GM12873 (cell line): ENCODE measurements around the gene PARS2.

Experiments used
- TF ChIP-seq, protein P1 (sequence below): IDR thresholded peaks from 2 replicates; pipeline ENCODE4 v1.5.1; 2012; ENCODE audit warnings: low read depth, mild to moderate bottlenecking, moderate library complexity, low read length, control low read depth; ENCODE audit not compliant: insufficient read depth; ENCODE audit errors: missing control alignments

Gene PARS2

GRCh38 chr1:54810153-54810942 is 46.0 kb upstream of the PARS2 start:
- TF ChIP-seq, protein P1, sequence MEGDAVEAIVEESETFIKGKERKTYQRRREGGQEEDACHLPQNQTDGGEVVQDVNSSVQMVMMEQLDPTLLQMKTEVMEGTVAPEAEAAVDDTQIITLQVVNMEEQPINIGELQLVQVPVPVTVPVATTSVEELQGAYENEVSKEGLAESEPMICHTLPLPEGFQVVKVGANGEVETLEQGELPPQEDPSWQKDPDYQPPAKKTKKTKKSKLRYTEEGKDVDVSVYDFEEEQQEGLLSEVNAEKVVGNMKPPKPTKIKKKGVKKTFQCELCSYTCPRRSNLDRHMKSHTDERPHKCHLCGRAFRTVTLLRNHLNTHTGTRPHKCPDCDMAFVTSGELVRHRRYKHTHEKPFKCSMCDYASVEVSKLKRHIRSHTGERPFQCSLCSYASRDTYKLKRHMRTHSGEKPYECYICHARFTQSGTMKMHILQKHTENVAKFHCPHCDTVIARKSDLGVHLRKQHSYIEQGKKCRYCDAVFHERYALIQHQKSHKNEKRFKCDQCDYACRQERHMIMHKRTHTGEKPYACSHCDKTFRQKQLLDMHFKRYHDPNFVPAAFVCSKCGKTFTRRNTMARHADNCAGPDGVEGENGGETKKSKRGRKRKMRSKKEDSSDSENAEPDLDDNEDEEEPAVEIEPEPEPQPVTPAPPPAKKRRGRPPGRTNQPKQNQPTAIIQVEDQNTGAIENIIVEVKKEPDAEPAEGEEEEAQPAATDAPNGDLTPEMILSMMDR, result peak; percentile 97

GRCh38 chr1:54809496-54810074 is 45.3 kb upstream of the PARS2 start:
- TF ChIP-seq, protein P1, result no peak

- TF ChIP-seq, protein P1, result peak; percentile 43
These were observed 44.3 kb upstream of the PARS2 start for GRCh38 chr1:54808443-54809207.

DNA sequence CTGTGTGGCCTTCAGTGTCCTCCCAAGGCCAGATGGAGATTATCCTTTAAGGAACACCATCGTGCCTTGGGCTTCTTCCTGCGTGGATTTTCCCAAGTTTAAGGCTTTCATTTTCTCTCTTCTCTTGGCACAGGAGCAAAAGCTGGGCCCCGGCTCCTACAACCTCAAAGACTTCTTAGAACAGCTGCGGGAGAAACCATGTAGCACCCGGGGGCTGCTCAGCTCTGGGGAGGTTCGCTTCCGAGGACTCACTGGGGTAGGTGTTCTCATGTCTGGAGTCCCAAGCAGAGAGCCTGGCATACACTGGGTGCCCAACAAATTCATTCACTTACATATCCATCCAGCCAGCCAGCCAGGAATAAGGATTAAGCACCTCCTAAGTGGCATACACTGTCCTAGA is 43.4 kb upstream of the PARS2 start:
- TF ChIP-seq, protein P1, result no peak

DNA sequence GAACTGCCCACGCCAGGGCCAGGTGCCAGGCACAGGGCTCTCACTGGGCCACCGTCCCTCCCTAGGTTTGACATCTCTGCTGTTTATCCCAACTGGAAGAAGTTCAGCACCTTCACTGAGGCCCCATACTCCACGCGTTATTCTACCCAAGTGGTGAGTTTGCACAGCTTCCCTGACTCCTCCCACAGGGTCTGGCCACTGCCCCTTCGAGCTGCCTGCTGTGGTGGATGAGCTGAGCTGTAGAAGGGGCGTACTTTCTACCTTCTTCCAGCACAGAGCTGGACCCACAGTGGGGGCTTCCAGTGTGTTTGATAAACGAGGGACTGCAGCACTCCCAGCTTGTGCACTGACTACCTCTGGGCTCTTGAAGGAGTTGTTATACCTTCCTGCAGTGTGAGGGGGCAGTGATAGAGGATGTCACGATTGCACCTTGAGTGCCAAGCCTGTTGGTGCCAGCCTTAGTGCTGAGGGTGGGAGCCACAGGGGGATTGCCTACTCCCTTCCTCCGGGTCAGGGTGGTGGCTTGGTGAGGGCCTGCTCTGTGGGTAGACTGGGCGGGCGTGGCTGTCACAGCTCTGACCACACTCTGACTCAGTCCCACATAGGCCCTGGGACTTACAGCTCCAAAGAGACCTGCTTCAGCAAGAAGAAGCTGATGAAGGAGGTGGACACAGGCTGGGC is 42.7 kb upstream of the PARS2 start:
- TF ChIP-seq, protein P1, result no peak

DNA sequence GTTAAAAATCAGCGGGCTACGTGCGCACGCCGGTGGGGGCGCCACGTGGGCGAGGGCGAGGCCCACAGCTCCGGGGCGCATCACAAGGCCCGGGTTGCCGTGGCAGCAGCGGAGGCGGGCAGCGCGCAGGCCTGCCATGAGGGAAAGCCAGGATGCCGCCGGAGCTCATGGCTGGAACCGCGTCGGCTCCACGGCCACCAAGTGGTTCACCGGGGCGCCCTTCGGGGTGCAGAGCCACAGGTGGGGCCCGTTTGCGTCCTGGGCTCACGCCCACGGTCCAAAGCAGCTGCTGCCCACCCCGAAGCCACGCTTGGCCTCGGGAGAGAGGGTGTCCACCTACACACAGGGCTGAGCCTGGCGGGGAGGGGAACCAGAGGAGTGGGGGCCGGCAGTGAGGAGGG is 41.7 kb upstream of the PARS2 start:
- TF ChIP-seq, protein P1, result no peak

DNA sequence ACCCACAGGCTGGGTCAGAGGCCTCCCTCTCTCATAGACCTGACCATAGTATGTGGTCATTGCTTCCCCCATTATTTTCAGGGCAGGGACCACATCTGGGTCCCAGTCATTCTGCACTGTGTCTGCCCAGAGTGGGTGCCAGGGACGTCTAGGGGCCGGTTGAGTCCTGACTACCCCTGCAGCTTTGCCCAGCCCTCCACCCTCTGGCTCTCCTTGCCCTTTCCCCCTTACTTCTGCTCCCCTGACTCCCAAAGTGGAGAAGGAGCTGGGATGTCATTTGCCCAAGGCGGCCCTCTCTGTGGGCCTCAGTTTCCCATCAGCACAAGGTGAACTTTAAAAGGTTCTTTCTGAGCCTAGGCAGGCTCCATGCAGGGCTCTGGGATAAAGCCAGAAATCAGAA is 41.1 kb upstream of the PARS2 start:
- TF ChIP-seq, protein P1, result no peak
